ENCODE data around the gene BCL2L12.
A peak's percentile ranks its signal among the peaks of the same experiment; 100 is the strongest.
"Not testable (repeated sequence)": the region's sequence is repeated elsewhere in the genome, so short reads cannot be mapped to it uniquely, and the experiment has no call there.

BCL2L12 gene

GRCh38 chr19:49665351-49666119 is at the start of gene BCL2L12, which contains the start of gene IRF3:
BCL2L12 (plus strand) TSS chr19:49665933; CDS start chr19:49666693, 760 bp downstream.
IRF3 (minus strand) TSS chr19:49665857; CDS start chr19:49664838, 1,019 bp downstream.
- Histone ChIP-seq H3K4me3 (ENCODE audit: low read depth, low read length) (peak within 1 kb of the TSS; percentile 92), H3K36me3 (replicated peaks) (peaks cover 23% of the 10 kb centered on the region), H3K27me3 (replicated peaks) (no peaks in the 10 kb centered on the region), H3K27ac (peak within 1 kb of the TSS; percentile 26)
- DNase-seq, result peak; percentile 95
- TF ChIP-seq CTCF (IDR thresholded peaks at IDR 0.05; ENCODE audit: low read depth, low read length, missing control alignments), result no peak
- in situ Hi-C loops (cut with HindIII; ENCODE audit: low pct_ligation_motif_present, low sequenced_read_pairs), result no loop called here

- Histone ChIP-seq H3K36me3 (replicated peaks) (peaks cover 35% of the 10 kb centered on the region), H3K27ac (no peak overlapping the region), H3K4me3 (ENCODE audit: low read depth, low read length) (no peak overlapping the region), H3K27me3 (replicated peaks) (no peaks in the 10 kb centered on the region)
- in situ Hi-C loops (cut with HindIII; ENCODE audit: low pct_ligation_motif_present, low sequenced_read_pairs), result no loop called here
- TF ChIP-seq CTCF (IDR thresholded peaks at IDR 0.05; ENCODE audit: low read depth, low read length, missing control alignments), result no peak
- DNase-seq, result no peak
Measured at GRCh38 chr19:49616532-49616931, 49.2 kb upstream of the BCL2L12 start.

- Histone ChIP-seq H3K27me3 (replicated peaks) (no peaks in the 10 kb centered on the region), H3K4me3 (ENCODE audit: low read depth, low read length) (no peak overlapping the region), H3K27ac (no peak overlapping the region), H3K36me3 (replicated peaks) (peaks cover 37% of the 10 kb centered on the region)
- TF ChIP-seq CTCF (IDR thresholded peaks at IDR 0.05; ENCODE audit: low read depth, low read length, missing control alignments), result no peak
- no peak for DNase-seq
- in situ Hi-C loops (cut with HindIII; ENCODE audit: low pct_ligation_motif_present, low sequenced_read_pairs), result no loop called here
Measured at GRCh38 chr19:49616945-49617344, 48.8 kb upstream of the BCL2L12 start.

GRCh38 chr19:49617860-49618259 is 47.9 kb upstream of the BCL2L12 start:
- in situ Hi-C loops (cut with HindIII; ENCODE audit: low pct_ligation_motif_present, low sequenced_read_pairs); H3K27me3 ChIP-seq (replicated peaks); H3K4me3 ChIP-seq (ENCODE audit: low read depth, low read length); H3K27ac ChIP-seq; DNase-seq: not testable (repeated sequence)
- H3K36me3 ChIP-seq (replicated peaks), result peaks cover 37% of the 10 kb centered on the region

- Histone ChIP-seq H3K4me3 (ENCODE audit: low read depth, low read length) (no peak overlapping the region), H3K36me3 (replicated peaks) (peaks cover 20% of the 10 kb centered on the region), H3K27ac (no peak overlapping the region), H3K27me3 (replicated peaks) (no peaks in the 10 kb centered on the region)
- in situ Hi-C loops (cut with HindIII; ENCODE audit: low pct_ligation_motif_present, low sequenced_read_pairs), result no loop called here
- TF ChIP-seq CTCF (IDR thresholded peaks at IDR 0.05; ENCODE audit: low read depth, low read length, missing control alignments), result no peak
- no peak for DNase-seq
Measured at GRCh38 chr19:49624967-49625910, 40.5 kb upstream of the BCL2L12 start.

GRCh38 chr19:49626226-49626625 is 39.5 kb upstream of the BCL2L12 start:
- Histone ChIP-seq H3K36me3 (replicated peaks) (peaks cover 19% of the 10 kb centered on the region), H3K27me3 (replicated peaks) (no peaks in the 10 kb centered on the region), H3K27ac (no peak overlapping the region), H3K4me3 (ENCODE audit: low read depth, low read length) (no peak overlapping the region)
- no peak for TF ChIP-seq CTCF (IDR thresholded peaks at IDR 0.05; ENCODE audit: low read depth, low read length, missing control alignments)
- DNase-seq, result no peak
- in situ Hi-C loops (cut with HindIII; ENCODE audit: low pct_ligation_motif_present, low sequenced_read_pairs), result no loop called here

Data from brain microvascular endothelial cell (primary cell).